ENCODE results near the gene PPAN.

The PPAN gene

DNA sequence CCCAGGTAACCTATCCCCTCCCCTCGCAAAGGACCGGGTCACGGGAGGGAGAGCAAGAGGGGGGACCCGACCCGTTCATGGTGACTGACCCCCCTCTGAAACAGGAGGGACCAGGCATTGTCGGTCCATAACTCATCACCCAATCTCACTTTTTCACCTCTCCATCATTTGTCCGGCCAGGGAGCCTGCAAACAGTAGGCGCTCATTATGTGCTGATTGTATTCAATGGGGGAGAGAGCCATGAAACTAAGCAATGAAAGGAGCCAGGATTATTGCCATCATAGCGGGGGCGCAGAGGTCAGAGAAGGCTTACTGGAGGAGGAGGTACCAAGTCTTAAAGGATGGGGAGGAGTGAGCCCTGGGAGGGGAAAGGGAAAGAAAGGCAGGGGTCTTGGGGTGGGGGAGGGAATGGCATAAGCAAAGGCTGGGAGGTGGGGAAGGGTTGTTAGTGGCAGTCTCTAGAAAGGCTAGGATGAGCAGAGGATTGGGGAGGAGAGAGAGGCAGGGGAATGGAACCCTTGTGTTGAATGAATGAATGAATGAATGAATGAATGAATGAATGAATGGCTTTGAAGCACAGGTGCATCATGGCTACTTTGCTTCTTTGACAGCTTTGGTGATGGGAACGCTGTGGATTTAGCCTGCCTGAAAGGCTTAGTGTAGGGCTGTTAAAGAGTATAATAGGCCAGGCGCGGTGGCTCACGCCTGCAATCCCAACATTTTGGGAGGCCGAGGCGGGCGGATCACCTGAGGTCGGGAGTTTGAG lies 18.7 kb upstream of the PPAN start:
- Mint-ChIP-seq H3K27me3 (no peaks in the 10 kb centered on the region), H3K27ac (no peak overlapping the region), H3K4me3 (peak overlapping the region; percentile 88 to 90), H3K4me1 (peaks cover 26% of the 10 kb centered on the region), H3K9me3 (no peaks in the 10 kb centered on the region)
- DNase-seq (no peak), ATAC-seq (no peak)

DNA sequence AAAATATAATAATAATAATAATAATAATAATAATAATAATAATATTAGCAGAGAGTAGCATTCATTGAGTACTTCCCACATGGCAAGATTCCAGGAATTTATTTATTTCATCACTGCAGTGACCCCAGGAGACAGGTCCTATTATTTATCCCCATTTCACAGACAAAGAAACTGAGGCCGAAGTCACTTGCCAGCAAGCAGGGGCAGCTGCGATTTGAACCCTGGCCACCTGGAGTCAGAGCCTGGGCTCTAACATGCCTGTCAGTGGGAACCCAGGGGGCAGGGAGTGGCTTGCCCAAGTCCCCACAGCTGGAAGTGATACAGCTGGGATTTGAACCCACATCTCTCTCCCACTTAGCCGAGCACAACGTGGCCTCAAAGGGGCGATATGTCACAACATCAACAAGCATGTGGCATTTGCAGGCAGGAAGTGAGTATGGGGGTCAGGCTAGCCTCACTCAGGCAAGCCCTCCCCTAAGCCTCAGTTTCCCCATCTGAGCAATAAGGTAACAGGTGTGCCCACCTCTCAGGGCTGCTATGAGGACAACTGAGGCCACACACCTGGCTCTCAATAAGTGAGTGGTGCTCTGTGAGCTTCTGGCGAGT lies 17.1 kb upstream of the PPAN start:
- Mint-ChIP-seq H3K27me3 (no peaks in the 10 kb centered on the region), H3K4me3 (no peak overlapping the region), H3K4me1 (peaks cover 26% of the 10 kb centered on the region), H3K9me3 (no peaks in the 10 kb centered on the region), H3K27ac (no peak overlapping the region)
- DNase-seq (no peak), ATAC-seq (no peak)

DNA sequence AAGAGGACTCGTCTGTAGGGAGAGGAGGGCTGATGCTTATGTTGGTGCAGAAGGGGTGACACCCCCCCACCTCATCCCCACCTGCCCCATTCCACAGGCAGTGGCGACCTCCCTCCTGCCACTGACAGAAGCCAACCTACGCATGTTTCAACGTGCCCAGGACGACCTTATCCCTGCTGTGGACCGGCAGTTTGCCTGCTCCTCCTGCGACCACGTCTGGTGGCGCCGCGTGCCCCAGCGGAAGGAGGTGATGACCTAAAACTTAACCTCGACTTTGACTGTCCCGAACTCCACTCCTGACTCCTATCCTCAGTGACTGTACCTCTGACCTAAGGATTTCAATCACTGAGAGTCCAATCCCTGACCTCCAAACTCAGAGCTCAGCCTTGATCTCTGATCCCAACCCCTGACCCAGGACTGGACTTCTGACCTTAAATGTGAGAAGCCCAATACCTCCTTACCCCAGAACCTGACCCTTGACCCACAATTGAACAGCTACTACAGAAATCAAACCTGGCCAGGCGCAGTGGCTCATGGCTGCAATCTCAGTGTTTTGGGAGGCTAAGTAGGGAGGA lies 16.3 kb upstream of the PPAN start:
- no peaks in the 10 kb centered on the region for H3K27me3 Mint-ChIP-seq
- ATAC-seq (no peak), DNase-seq (no peak)
- H3K9me3 Mint-ChIP-seq: no peaks in the 10 kb centered on the region
- H3K27ac Mint-ChIP-seq: peak overlapping the region in 1 of 2 donors; percentile 78
- H3K4me3 Mint-ChIP-seq: no peak overlapping the region
- H3K4me1 Mint-ChIP-seq: peaks cover 26% of the 10 kb centered on the region

DNA sequence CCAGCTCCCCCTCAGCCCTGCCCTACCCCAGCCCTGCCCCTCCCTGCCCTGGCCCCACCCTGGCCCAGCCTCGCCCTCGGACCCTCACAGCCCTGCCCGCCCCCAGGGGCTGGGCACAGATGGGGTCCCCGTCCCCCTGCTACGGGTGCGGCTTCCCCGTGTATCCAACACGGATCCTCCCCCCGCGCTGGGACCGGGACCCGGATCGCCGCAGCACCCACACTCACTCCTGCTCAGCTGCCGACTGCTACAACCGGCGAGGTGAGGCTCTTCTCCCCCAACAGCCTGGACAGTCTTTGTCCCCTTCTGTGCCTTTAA lies 14.8 kb upstream of the PPAN start:
- H3K27ac Mint-ChIP-seq: no peak overlapping the region
- no peaks in the 10 kb centered on the region for H3K27me3 Mint-ChIP-seq
- no peak overlapping the region for H3K4me3 Mint-ChIP-seq
- no peaks in the 10 kb centered on the region for H3K9me3 Mint-ChIP-seq
- H3K4me1 Mint-ChIP-seq: peaks cover 29% of the 10 kb centered on the region
- no peak for ATAC-seq
- DNase-seq: no peak

DNA sequence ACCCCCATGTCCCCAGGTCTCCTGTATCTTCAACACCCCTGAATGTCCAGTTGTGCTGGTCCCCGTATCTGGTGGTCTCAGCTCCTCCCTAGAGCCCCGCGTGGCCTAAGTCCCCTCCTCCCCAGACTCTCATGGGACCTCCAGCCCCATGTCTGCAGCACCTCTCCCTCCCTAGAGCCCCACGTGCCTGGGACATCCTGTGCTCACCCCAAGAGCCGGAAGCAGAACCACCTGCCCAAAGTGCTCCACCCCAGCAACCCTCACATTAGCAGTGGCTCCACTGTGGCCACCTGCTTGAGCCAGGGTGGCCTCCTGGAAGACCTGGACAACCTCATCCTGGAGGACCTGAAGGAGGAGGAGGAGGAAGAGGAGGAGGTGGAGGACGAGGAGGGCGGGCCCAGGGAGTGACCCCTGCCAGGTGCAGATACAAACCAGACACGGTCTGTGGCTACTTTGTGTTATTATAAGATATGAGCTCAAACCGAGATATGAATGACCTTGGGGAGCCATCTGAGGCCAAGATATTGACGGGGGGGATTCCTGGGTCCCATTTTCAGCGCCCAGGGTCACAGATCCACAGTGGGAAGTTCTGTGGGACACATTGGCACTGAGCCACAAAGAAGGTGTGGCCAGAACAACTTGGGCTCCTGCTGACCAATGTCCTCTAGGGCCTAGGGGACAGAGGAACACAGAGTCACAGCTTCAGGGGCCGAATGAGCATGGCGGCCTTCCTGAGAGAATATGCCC lies 14.1 kb upstream of the PPAN start:
- no peak overlapping the region for H3K4me3 Mint-ChIP-seq
- no peak for DNase-seq
- peaks cover 30% of the 10 kb centered on the region for H3K4me1 Mint-ChIP-seq
- H3K27ac Mint-ChIP-seq: peak overlapping the region; percentile 9 to 91
- H3K9me3 Mint-ChIP-seq: no peaks in the 10 kb centered on the region
- no peaks in the 10 kb centered on the region for H3K27me3 Mint-ChIP-seq
- no peak for ATAC-seq

DNA sequence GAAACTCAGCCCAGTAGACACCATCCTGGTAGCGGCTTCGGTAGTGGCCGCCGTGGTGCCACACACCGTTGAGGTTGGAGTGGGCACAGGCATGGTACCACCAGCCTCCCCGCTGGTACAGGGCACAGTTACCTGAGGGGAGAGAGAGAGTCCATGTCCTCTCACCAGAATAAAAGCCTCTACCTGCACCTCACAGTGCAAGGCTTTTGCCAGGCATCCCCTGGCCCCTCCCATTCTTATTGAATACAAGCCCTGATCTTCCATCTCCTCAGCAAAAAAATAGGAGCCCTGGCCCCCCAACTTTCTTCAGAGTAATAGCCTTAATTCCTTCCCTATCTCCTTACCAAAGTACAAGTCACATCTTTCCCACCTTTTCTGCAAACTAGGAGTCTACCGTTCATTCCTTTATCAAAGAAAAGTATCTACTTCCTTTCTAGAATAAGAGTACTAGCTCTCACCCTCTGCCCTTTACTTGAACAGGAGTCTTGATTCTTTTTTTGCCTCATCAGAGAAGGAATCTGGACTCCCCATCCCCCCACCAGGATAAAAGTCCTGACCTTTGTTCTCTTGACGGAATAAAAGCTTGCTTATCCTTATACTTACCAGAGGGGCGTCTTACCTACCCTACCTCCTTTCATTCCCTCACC lies 13.4 kb upstream of the PPAN start:
- ATAC-seq (no peak), DNase-seq (no peak)
- H3K4me3 Mint-ChIP-seq: no peak overlapping the region

DNA sequence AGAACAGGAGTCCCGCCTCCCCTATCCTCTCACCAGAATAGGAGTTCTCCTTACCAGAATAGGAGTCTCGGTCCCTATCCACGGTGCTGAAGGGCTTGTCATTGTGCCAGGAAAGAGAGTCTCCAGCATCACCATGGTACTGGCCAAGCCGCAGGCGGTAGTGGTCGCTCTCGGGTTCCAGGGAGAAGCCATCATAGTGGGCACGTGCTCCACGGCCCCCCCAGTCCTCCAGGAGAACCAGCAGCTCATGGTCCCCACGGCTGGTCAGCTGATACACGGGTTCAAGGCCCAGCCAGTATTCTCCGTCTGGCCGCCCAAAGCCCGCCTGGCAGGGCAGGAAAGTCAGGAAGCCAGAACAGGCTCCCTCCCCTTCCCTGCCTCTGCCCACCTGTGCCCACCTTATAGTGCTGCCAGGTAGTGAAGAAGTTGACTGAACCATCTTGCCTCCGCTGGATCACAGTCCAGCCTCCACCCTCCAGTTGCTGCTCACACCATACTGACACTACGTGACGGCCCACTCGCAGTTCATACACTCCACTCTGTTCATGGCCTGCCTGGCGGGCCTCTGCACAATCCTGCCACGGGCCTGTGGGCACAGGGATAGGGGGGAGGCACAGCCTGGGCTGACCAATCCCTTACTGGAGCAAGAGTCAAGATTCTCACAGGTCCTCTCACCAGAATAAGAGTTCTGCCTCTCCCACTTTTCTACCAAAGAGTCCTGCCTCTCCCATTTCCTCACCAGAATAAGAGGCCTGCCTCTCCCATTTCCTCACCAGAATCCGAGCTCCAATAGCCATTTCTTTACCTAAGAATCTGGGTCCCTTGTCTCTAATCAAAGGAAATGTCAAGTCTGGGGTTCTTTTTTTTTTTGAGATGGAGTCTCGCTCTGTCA lies 12.6 kb upstream of the PPAN start:
- no peaks in the 10 kb centered on the region for H3K9me3 Mint-ChIP-seq
- DNase-seq (no peak), ATAC-seq (no peak)
- no peaks in the 10 kb centered on the region for H3K27me3 Mint-ChIP-seq
- H3K4me3 Mint-ChIP-seq: no peak overlapping the region
- peaks cover 33% of the 10 kb centered on the region for H3K4me1 Mint-ChIP-seq
- H3K27ac Mint-ChIP-seq: no peak overlapping the region

More for the DNA sequence above, 13.4 kb upstream of the PPAN start:
- H3K4me1 Mint-ChIP-seq: peaks cover 28% of the 10 kb centered on the region
- no peaks in the 10 kb centered on the region for H3K27me3 Mint-ChIP-seq
- no peak overlapping the region for H3K27ac Mint-ChIP-seq
- no peaks in the 10 kb centered on the region for H3K9me3 Mint-ChIP-seq

DNA sequence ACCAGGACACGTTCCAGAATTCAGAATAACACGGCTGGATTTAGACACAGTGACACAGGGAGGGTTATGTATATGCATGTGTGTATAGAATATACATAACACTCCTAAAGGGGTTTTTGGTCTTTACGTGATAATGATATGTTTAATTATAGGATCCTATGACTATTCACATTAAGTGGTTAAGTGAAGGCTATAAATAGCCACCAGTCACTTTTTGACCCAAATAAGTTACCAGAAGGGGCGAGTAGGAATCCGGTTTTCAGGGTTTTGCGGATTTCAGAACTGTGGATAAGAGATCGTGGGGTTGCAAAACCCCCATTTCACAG lies 10.6 kb upstream of the PPAN start:
- Mint-ChIP-seq H3K4me1 (peaks cover 47% of the 10 kb centered on the region), H3K27me3 (no peaks in the 10 kb centered on the region), H3K4me3 (peak overlapping the region; percentile 21 to 42), H3K27ac (peak overlapping the region; percentile 65 to 71), H3K9me3 (no peaks in the 10 kb centered on the region)
- DNase-seq (no peak), ATAC-seq (no peak)

DNA sequence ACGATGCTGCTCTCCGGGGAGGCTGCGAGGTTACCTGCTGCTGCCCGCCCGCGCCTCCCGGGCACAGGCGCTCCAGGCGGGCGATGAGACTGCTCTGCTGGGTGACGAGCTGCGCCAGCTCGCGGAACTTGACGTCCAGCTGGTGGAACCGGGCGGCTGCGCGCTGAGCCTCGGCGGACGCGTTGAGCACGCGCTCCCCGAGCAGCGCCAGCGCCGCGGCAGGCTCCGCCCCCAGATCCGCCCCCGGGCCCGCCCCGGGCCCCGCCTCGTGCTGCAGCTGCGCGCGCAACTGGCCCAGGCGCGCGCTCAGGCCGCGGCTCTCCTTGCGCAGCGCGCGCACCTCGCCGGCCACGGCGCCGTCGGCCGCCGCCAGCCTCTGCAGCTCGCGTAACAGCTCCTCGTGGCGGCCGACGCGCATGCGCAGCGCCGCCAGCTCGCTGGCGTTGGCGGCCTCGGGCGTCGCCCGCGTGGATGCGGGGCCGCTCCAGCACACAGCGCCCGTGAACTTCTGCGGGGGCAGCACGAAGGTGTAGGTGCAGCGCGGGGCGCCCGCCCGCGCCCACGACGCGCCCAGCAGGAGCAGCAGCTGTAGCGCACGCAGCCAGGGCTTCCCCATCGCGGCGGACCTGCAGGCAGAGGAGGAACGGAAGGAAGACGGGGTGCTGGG lies 10.1 kb upstream of the PPAN start:
- DNase-seq (peak; percentile 89 to 93), ATAC-seq (peak; percentile 94)
- Mint-ChIP-seq H3K27ac (peak overlapping the region; percentile 65 to 71), H3K9me3 (no peaks in the 10 kb centered on the region), H3K27me3 (no peaks in the 10 kb centered on the region), H3K4me3 (peak overlapping the region; percentile 55 to 77), H3K4me1 (peaks cover 52% of the 10 kb centered on the region)

DNA sequence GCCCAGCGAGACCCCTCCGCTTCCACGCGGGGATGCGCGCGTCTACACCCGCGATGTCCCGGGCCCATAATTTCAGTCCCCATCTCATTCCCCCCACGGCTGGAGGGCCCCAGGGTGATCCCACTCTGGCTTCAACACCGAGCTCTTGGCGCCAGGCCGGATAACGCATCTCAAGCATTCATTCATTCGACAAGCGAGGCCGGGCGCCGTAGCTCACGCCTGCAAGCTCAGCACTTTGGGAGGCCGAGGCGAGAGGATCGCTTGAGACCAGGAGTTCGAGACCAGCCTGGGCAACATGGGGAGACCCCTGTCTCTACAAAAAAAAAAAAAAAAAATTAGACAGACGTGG lies 9.6 kb upstream of the PPAN start:
- H3K27ac Mint-ChIP-seq: peak overlapping the region; percentile 69 to 71
- no peak for ATAC-seq
- peak overlapping the region; percentile 55 to 77 for H3K4me3 Mint-ChIP-seq
- no peaks in the 10 kb centered on the region for H3K27me3 Mint-ChIP-seq
- peaks cover 54% of the 10 kb centered on the region for H3K4me1 Mint-ChIP-seq
- no peak for DNase-seq
- no peaks in the 10 kb centered on the region for H3K9me3 Mint-ChIP-seq

DNA sequence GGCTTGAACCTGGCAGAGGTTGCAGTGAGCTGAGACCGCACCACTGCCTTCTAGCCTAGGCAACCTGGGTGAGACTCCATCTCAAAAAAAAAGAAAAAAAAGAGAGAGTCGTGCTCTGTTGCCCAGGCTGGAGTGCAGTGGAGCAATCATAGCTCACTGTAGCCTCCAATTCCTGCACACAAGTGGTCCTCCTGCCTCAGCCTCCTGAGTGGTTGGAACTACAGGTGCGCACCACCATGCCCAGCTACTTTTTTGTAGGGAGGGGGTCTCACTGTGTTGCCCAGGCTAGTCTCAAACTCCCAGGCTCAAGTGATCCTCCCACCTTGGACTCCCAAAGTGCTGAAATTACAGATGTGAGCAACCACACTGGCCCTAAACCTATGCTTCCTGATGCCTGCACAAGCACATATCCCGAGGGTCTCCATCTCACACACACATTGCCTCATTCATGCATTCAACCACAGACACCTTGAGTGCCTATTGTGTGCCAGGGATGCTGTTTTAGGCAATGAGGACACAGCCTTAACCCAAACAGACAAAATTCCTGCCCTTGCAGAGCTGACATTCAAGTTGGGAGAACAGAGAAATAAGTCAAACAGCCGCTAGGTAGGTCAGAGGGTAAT lies 5.9 kb upstream of the PPAN start:
- Mint-ChIP-seq H3K4me3 (peak overlapping the region; percentile 9 to 37), H3K27ac (peak overlapping the region in 1 of 2 donors; percentile 4), H3K4me1 (peaks cover 81% of the 10 kb centered on the region), H3K9me3 (no peaks in the 10 kb centered on the region), H3K27me3 (no peaks in the 10 kb centered on the region)
- DNase-seq: no peak
- ATAC-seq: no peak

DNA sequence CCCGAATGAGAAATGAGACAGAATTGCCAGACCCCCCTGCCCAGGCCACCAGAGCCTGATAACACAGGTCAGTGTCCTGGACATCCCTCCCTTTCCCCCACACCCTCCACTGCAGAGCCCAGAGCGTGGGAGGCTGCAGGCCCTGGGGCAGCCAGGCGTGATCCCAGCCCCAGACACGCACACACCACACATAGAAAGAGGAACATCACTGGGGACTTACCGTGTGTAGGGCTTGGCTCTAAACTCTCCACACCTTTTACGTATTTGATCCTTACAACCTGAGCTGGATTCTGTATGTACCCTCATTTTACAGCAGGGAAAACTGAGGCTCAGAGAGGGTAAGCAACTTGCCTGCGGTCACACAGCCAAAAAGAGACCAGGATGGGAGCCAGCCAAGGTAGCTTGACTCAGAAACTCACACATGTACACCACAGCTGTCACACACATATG lies 3.4 kb upstream of the PPAN start:
- DNase-seq: no peak
- H3K27me3 Mint-ChIP-seq: no peaks in the 10 kb centered on the region
- no peak for ATAC-seq
- H3K27ac Mint-ChIP-seq: peak overlapping the region; percentile 49 to 98
- peak overlapping the region; percentile 74 to 86 for H3K4me3 Mint-ChIP-seq
- H3K9me3 Mint-ChIP-seq: no peaks in the 10 kb centered on the region
- peaks cover 88% of the 10 kb centered on the region for H3K4me1 Mint-ChIP-seq

DNA sequence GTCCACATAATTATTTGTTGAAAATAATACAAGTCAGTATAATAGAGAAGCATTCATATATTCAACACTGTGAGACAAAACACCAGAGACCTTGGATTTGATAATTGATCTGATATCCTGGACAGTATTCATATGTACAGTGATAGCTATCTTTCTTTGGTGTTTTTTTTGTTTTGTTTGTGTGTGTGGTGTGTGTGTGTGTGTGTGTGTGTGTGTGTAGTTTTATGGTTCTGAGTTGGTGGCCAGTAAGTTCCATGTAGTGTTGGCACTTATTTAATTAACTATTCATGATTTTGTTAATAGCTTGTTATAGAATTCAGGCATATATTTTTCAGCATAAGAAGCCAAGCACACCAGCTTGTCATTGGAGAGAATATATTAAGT lies 2.0 kb upstream of the PPAN start:
- H3K27ac Mint-ChIP-seq: peak overlapping the region in 1 of 2 donors; percentile 76
- no peak for ATAC-seq
- H3K27me3 Mint-ChIP-seq: no peaks in the 10 kb centered on the region
- DNase-seq: no peak
- H3K4me1 Mint-ChIP-seq: peaks cover 88% of the 10 kb centered on the region
- no peaks in the 10 kb centered on the region for H3K9me3 Mint-ChIP-seq
- peak overlapping the region; percentile 0 to 89 for H3K4me3 Mint-ChIP-seq

Data from stimulated activated naive CD8-positive, alpha-beta T cell treated with anti-CD3 and anti-CD28 coated beads, Interleukin-15, amount 100 ng/mL, for 72 hours (primary cell).